ENCODE data around the gene EXPH5. TPM values are rescaled to one million over a fixed set of nuclear protein-coding genes. Genes with fewer than 3 reads are reported as not detected.
A peak's percentile ranks its signal among the peaks of the same experiment; 100 is the strongest.

The EXPH5 gene
- total RNA-seq, 4 donors from 2014 or later = 19.8 to 73.8 (median 33.2) TPM

- no peaks in the 10 kb centered on the region for H3K36me3 ChIP-seq
- 1 to 2% methylated on average over 18 to 35 of the region's 35 CpGs for WGBS, 2 donors (ENCODE audit: low coverage in 1 of 2)
- peak; percentile 98 for DNase-seq
- H3K9me3 ChIP-seq = no peaks in the 10 kb centered on the region
- H3K27me3 ChIP-seq = no peaks in the 10 kb centered on the region
- in situ Hi-C loops (cut with MboI; ENCODE audit: low pct_ligation_motif_present in 1 of 4, low pct_unique_long_range_greater_than_20kb in 1 of 4, low sequenced_read_pairs in 3 of 4) (loop anchor here in 1 of 4 donors (10.0 kb wide), 1 partner anchor 242 kb away; the partner anchor contains the start of genes ATM and NPAT), intact Hi-C loops (cut with DNase I; ENCODE audit: low total_unique reads) (no loop called here)
- peak within 1 kb of the TSS; percentile 97 to 99 (median 98) for H3K27ac ChIP-seq
- TF ChIP-seq EP300 (IDR thresholded peaks at IDR 0.05; ENCODE audit: low read depth) (no peak), POLR2A (IDR thresholded peaks at IDR 0.05) (peak; percentile 99), POLR2AphosphoS5 (IDR thresholded peaks at IDR 0.05) (peak; percentile 97 to 99 (median 99)), CTCF (IDR thresholded peaks at IDR 0.05) (no peak)
- peaks cover 0 to 13% (median under 1%) of the 10 kb centered on the region in 4 donors for H3K4me1 ChIP-seq
- H3K4me3 ChIP-seq = peak within 1 kb of the TSS; percentile 40 to 65 (median 62)
These were observed 126.3 kb downstream of the EXPH5 start, which contains the start of gene C11orf65 for GRCh38 chr11:108467091-108467823. Gene C11orf65 (minus strand): TSS chr11:108467529. CDS start chr11:108461559, 5,970 bp downstream.

GRCh38 chr11:108466405-108466804 is 127.2 kb downstream of the EXPH5 start:
- TF ChIP-seq EP300 (IDR thresholded peaks at IDR 0.05; ENCODE audit: low read depth) = no peak
- H3K9me3 ChIP-seq = no peaks in the 10 kb centered on the region
- H3K27me3 ChIP-seq = no peaks in the 10 kb centered on the region
- 44 to 45% methylated on average over 7 of the region's 7 CpGs for WGBS, 2 donors (ENCODE audit: low coverage in 1 of 2)
- in situ Hi-C loops (cut with MboI; ENCODE audit: low pct_ligation_motif_present in 1 of 4, low pct_unique_long_range_greater_than_20kb in 1 of 4, low sequenced_read_pairs in 3 of 4) (loop anchor here in 1 of 4 donors (10.0 kb wide), 1 partner anchor 242 kb away; the partner anchor contains the start of genes ATM and NPAT), intact Hi-C loops (cut with DNase I; ENCODE audit: low total_unique reads) (no loop called here)
- peak overlapping the region; percentile 40 to 65 (median 62) for H3K4me3 ChIP-seq
- DNase-seq = peak; percentile 8
- peak overlapping the region; percentile 97 to 99 (median 98) for H3K27ac ChIP-seq
- no peaks in the 10 kb centered on the region for H3K36me3 ChIP-seq
- peaks cover 0 to 13% (median under 1%) of the 10 kb centered on the region in 4 donors for H3K4me1 ChIP-seq

Other genes with a start within 250 kb of the EXPH5 start
- 1 to 10 TPM in 2 of 4 donors, not detected in 2; 1.1 TPM for gene C11orf65, start 126.2 kb downstream of the EXPH5 start, total RNA-seq
- gene POGLUT3, start 95.4 kb downstream of the EXPH5 start, total RNA-seq = 1 to 10 TPM; 1.8 to 8.1 (median 6.9) TPM
- gene DDX10, start 71.3 kb upstream of the EXPH5 start, total RNA-seq = 10 to 100 TPM in 2 of 4 donors, 1 to 10 TPM in 2; 7.6 to 38.2 (median 12.6) TPM

Measured in transverse colon (tissue), 4 donors.